ENCODE data around the gene LONP1.

LONP1 gene

DNA sequence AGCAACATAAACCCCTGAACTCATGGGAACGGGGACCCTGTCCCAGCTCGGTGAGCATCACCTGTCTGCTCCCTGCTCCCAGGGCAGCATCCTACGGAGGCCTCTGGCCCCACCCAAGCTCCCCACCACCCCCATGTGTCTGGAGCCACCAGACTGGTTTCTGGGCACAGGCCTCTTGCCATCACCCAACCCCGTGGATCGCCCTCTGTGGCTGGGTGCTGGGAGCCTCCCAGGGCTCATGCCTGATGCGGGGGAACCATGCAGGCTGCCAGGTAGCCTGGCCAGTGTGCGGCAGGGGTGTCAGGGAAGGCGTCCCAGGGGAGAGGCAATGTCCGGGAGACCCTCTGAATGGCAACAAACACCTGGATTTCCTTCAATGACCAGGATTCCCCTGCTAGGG, 42.4 kb downstream of the LONP1 start:
- DNase-seq, result no peak

DNA sequence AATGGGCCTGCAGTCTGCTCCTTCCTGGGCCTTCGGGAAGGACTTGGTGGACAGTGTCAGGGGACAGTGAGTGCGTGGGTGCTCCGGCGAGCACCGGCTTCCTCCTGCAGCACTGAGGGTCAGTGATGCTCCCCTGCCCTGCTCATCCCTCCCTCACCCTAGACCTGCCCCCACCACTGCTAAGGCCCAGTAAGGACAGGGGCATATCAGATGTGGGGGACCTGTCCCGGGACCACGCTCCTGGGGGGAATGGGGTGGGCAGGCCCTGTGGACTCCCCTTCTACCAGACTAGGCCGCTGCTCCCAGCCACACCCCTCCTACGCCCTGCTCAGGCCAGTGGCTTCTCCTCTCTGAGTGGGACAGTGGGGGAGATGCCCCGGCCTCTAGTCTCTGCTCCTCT, 42.8 kb downstream of the LONP1 start:
- DNase-seq, result no peak

DNA sequence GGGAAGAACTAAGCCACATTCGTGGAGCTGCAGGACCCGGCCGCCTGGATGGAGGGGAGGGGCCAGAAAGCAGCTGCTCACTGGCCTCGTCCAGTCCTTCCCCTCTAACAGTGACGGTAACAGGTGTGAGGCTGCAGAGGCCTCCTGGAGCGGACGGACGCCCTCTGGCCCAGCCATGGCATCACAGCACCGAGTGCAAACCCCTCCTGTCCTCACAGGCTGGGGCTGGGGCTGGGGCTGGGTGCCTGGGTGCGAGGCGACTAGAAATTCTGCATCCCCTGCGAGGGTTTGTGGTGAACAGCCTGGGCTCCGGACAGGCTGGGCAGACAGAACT, 43.2 kb downstream of the LONP1 start:
- no peak for DNase-seq

DNA sequence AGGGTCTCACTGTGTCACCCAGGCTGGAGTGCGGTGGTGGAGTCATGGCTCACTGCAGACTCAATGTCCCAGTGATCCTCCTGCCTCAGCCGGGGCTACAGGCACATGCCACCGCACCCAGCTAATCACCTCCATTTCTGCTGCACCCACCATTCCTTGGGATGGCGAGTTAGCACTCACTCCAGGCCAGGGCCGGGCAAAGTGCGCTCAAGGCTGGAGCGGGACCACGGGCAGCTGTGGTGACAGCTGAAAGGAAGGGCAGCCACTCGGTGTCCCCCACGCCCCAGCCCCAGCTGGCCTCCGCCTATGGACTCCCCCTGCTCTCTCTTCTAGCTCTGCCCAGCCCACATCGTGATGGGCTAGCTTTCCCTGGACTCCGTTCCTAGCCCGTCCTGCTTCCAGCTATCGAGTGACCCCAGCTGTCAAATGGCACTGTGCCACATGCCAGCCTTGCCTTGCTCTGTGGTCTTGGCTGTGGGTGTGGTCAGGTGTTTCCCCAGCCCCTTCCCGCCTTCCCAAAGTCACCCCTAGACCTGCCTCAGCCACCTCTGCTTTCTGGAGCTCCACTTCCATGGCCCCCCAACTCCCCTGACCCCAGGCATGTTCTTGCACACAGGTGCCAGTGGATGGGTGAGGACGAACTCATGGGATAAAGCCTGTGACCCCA, 43.7 kb downstream of the LONP1 start:
- no peak for DNase-seq

DNA sequence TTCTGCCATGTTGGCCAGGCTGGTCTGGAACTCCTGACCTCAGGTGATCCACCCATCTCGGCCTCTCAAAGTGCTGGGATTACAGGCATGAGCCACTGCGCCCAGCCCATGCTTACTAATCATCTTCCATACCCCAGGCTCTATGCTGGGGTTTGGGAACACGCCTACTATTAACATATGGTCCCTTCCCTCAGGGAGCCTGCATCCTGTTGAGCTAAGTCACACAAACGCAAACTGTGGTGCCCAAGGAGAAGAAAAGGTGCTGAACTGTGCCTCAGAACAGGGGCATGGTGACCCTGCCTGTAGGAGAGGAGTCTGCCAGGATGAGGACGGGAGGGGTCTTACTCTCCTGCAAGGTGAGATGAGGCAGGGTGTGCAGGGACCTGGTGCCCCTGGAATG, 45.2 kb downstream of the LONP1 start:
- no peak for DNase-seq

DNA sequence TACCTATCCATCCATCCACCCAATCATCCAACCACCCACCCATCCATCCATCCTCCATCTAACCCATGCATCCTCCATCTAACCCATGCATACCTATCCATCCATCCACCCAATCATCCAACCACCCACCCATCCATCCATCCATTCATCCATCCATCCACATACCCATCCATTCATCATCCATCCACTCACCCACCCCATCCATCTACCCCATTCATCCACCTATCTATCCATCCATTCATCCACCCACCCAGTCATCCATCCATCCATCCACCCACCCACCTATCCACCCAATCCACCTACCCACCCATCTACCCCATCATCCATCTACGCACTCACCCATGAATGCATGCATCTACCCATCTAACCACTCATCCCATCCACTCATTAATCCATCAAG, 46.2 kb downstream of the LONP1 start:
- DNase-seq, result no peak

DNA sequence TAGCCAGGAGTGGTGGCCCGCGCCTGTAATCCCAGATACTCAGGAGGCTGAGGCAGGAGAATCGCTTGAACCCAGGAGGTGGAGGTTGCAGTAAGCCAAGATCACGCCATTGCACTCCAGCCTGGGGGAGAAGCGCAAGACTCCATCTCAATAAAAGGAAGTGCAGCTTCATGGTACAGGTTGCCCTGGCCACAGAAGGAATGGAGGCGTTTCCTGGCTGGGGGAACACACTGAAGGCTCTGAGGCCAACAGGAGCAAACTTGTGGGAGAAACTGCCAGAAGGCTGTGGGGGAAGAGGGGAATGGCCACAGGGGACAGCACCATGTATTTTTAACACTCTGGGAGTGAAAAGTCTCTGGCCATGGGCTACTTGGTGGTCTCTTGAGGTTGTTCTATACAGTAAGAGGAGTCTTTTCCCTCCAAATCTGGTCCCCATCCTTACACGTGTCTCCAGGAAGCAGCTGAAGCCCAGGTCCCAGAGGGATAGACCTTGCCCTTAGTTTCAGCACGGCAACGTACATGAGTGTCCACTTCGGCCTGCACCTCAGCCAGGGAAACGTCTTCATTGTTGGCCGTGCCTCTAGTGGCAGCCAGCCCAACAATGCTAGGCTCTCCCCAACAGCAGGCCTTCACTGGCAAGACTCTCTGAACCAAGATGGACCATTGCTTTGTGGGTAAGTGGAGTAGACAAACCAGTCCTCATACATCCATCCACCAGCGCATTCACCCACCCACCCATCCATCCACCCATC, 47.1 kb downstream of the LONP1 start:
- no peak for DNase-seq

DNA sequence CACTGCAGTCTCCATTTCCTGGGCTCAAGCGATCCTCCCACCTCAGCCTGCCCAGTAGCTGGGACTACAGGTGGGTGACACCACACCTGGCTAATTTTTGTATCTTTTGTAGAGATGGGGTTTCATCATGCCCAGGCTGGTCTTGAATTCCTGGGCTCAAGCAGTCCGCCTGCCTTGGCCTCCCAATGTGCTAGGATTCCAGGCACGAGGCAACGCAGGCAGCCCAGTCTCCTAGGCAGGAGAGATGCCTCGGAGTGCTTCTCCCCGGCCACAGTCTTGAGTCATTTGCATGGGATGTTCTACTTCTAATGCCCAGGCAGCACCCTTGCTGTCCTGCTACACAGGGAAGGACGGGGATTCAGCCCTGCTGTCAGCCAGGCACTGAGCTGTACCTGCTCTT, 48.3 kb downstream of the LONP1 start:
- no peak for DNase-seq

DNA sequence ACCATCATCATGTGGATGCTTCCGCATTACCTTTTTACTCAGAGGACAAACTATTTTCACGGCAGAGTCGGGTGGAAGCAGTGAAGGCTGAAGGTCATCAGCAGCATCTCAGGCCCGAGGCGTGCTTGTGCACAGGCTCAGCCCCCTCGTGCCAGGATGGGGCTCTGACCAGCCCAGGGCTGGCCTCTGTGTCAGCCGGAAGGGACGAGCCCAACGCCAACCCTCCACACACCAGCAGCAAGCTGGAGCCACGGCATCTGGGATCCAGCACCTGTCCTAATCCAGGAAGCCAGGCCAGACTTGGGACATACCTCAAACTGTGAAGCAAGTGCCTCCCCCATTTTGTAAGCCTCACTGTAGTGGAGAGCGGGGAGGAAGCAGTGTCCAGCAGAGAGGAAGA, 50.7 kb downstream of the LONP1 start:
- no peak for DNase-seq

DNA sequence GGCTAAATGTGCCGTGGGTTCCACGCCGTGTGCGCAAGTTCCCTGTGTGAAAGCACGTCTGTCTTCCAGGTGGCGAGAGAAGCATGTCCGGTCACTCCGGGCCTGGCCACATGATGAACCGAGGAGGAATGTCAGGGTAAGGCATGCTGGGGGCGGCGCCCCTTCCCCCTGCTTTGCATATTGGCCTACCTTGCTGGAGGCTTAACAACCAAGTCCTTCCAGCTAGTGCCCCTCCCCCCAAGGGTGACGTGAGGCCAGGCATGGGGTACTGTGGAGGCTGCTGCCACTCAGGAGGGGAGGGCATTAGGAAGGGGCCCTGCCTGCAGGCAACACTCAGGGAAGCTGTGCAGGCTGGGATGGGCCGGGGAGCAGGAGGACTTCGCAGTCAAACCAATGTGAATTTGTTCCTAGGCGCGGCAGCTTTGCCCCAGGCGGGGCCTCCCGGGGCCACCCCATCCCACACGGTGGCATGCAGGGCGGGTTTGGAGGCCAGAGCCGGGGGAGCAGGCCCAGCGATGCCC, 52.1 kb downstream of the LONP1 start:
- no peak for DNase-seq

DNA sequence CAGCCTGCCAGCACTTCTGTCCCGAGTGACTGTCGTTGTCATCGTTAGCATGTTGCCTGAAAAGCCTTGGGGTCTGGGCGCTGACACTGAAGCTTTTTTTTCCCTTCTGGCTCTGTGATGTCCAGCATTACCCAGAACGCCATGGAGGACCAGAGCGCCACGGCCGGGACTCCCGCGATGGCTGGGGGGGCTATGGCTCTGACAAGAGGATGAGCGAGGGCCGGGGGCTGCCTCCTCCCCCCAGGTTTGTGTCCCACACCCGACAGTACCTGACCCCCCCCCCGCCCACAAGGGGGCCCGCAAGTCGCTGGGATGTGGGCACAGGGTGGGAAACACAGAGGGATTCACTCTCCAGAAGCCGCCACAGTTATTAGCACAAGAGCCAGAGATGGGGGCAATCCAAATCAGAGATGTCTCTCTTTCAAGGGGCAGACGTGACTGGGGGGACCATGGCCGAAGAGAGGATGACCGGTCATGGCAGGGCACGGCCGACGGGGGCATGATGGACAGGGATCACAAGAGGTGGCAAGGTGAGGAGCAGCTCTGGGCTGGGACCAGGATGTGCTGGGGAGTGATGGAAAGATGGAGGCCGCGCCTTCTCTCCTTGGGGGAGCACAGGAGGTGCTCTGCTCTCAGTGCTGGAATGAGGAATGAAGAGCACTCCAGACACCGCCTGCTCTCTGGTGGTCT, 52.9 kb downstream of the LONP1 start:
- DNase-seq, result no peak

DNA sequence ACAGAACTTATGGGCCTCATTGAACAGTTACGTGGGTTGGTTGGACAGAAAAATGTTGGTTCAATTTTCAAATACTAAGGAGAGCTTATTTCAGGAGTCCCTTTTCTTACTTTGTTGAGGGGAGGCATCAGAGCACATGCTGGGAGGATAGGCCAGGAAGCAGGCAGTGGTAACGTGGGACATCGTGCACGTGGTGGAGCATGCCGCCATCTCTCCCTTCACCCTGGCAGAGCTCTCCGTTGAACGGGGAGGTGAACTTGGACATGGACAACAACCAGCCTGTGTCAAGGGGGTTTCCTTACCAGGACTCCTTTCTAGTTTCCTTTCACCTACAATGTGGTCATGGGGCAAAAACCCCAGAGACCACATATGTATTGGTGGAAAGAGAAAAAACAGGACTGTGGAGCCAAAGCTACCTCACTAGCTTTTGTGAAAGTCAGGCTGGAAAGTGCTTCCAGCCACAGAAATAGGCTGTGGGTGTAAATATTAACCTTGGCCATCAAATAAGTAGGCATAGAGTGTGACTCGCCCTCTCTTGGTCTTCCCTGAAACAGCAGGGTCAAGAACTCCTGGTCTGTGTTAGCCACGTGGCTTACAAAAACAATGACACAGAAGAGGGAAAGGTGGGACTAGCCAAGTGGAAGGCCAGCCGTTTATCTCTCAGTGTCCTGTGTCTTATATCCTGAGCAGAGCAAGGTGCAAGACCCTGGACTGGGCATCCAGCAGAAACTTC, 54.0 kb downstream of the LONP1 start:
- DNase-seq, result no peak

DNA sequence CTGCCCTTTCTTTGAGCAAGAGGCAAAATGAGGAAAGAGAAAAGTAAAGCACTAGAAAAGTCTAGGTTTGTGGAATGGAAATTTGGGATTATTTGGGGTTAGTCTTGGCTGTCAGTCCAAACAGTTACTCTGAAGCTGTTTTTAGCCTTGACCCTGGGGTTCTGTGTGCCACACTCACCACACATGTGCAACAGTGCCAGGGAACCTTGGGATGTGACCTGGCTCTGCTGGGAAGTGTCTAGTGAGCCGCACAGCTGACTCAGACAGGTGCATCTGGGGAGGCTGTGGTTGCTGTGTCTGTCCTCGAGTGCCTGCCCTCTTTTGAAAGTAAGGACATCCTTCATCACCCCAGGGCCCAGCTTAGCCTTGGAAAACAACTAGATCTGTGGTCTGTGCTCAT, 55.4 kb downstream of the LONP1 start:
- DNase-seq, result no peak

DNA sequence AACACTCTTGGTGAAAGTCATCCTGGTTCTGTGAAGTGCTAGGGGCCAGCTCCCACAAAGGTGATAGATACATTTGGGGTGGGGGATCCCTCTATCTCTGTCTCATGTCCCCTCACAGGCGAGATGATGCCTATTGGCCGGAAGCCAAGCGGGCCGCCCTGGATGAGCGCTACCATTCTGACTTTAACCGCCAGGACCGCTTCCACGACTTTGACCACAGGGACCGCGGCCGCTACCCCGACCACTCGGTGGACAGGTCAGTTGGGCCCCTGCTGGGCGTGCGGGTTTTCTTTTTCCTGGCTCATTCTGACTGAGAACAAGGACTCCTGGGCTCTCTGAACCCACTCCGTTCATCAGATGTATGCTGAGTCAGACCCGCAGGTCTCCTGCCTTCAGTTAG, 56.0 kb downstream of the LONP1 start:
- DNase-seq, result no peak

DNA sequence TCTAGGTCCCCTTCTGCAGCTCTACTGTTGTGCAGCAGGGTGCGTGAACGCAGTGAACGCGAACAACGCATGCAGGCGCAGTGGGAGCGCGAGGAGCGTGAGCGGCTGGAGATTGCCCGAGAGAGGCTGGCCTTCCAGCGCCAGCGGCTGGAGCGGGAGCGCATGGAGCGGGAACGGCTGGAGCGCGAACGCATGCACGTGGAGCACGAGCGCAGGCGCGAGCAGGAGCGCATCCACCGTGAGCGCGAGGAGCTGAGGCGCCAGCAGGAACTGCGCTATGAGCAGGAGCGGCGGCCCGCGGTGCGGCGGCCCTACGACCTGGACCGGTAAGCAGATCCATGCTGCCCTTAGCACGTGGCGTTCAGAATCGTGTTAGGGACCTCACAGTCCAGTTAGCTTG, 58.5 kb downstream of the LONP1 start:
- no peak for DNase-seq

DNA sequence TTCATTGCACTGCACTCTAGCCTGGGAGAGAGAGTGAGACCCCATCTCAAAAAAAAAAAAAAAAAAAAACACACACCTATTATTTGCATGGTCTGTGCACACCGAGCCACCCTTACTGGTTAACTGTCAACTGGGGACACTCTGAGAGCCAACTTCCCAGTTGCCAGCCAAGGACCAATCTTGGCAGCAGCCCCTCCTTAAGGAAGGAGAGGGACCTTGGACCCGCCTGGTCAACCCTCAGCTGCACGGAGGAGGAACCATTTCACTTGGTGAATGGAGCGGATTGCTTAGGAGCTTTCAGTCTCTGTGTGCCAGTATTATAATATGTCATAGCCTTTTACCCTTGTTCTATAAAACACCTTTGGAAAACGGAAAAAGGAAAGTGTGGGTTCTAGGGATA, 64.5 kb downstream of the LONP1 start:
- DNase-seq, result no peak

DNA sequence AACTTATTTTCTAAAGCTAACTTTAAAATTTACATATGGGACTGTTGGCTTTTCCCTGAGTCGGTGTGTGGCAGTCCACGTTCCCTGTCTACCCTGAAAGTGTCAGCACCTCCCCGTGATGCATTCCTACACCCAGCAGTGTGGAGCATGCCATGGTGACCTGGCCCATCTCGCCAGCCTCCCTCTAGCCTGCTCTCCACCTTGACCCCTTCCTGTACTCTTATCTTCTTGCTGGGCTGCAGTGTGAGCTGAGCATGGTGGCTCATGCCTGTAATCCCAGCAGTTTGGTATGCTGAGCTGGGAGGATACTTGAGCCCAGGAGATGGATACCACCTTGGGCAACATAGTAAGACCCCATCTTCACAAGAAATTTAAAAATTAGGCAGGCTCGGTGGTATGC, 65.0 kb downstream of the LONP1 start:
- no peak for DNase-seq

DNA sequence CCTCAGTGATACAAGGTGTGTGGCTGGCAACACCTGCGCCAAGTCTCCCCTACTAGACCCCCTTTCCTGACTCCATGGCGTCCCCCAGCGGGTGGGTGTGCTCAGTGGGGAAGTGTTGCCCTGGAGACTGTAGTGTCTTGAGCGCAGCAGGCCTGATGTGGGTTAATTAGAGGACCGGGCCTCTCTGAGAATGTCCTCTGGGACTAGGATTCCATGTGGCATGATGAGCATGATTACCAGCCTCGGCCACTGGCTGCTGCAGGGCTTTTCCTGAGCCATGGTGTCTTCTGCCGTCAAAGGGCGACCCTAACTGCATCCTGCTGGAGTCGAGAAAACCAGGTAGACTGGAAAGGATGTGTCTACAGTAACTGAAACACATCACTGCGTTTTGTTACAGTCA, 67.7 kb downstream of the LONP1 start:
- DNase-seq, result no peak

DNA sequence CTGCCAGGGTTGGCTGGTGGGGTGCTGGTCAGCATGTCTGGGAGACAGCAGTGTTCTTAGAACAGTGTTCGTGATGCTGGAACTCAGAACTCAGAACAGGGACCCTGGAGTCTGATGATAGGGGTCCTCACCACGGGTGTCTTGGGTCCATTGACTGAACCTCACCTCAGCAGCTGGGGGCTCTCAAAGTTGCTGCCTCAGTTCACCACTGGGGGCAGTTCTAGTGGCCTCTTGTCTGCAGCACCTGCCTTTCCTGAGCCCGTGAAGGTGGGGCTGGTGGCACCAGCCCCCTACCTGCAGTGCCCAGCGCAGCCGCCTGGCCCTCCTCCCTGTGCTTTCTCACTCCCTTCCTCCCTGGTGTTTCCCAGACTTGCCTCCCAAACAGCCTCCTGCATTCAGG, 68.6 kb downstream of the LONP1 start:
- no peak for DNase-seq

DNA sequence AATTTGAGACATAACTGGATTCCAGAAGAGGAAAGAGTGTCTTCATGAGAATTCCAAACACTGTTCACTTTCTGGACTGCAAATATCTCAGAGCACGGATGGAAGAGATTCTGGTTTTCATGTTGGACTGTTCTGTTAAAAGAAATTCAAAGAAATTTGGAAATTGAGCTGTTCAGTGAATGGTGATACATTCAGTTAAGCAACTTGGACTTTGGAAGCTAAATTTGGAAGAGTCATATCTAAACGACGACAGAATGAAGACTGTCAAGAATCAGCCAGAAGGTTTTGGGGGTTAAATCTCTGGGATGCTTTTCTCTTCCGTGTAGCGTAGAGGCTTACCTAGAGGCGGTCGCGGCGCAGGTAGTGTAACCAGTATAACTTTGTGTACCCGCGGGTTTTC, 71.5 kb downstream of the LONP1 start:
- DNase-seq, result no peak

DNA sequence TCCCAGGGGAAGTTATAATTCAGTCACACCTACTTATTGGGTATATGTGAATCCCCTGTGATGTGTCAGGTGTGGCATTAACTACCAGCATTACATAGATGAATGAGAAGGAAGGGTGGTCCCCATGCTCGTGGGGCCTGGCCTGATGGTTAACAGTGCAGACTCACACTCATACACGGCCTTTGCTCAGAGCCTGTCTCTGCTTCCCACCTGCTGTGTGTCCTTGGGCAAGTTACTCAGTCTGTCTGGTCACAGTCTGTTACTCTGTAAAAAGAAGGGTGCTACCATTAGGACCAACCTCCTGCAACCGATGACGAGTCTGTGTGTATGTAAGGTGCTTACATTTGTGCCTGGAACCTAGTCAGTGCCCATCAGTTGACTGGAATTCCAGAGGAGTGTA, 73.2 kb downstream of the LONP1 start:
- DNase-seq, result no peak

DNA sequence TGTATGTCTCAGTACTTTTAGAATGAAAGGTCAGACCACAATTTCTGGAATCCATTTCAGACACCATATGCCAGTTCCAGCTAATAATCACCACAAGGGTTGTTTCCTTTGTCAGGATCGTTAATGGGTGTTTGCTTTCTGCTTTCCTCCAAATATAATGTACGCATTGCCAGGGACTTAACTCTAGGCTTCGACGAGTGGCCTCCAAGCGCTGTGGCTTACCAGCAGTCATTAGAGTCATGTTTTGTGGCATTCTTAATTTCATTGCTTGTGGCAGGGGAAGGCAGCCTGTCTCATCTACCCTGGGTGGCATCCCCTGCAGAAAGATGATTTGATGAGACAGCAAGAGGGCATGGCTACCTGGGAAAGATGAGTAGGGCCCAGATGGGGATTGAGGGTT, 74.5 kb downstream of the LONP1 start:
- DNase-seq, result peak; percentile 68

DNA sequence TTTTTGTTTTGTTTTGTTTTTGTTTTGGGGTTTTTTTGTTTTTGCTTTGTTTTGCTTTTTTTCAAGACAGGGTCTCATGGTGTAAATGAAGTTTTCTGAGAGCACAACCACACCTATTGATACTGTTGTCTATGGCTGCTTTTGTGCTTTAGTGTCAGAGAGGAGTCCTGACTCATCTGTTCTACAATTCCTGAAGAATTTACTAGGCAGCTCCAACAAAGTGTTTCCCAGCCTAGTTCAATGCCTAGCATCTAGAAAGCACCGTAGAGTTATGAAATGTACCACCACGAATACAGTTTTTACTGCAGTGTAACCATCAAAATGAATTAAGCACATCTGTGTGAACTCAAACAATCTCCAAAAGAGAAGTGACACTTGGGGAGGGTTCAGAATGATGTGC, 75.9 kb downstream of the LONP1 start:
- no peak for DNase-seq

DNA sequence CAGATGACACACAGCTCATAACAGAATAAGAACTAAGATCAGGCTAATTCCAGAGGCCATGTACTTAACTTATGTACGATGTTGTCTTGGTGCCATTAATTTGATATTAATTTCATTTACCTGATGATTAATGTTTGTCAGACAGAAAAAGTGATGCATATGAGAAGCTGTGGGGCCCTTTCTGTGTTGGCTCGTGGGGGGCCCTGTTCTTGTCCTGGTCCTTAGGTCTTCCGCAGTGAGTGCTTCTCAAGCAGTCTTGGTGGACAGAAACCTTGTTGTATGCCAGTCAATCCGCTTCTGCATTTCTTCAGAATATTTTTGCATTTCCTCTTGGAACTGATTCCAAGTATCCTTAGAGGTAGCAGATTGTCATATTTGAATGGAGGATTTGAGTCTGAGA, 76.9 kb downstream of the LONP1 start:
- DNase-seq, result no peak
